Tibial nerve (tissue), 3 donors: ENCODE measurements around the gene KCNE5.
"Not testable (repeated sequence)": the region's sequence is repeated elsewhere in the genome, so short reads cannot be mapped to it uniquely, and the experiment has no call there.

ENCODE experiments used
- CTCF ChIP-seq, 5 experiments: fragments of 200-600 bp in 3 of 5; fragments of 450-650 bp in 2 of 5; sonication (generic) in 3 of 5; IDR thresholded peaks; one replicate each; pipeline ENCODE4 v1.5.1; 2016 to 2019; ENCODE audit warnings: antibody characterized with exemption in 5 of 5, mild to moderate bottlenecking in 3 of 5, moderate library complexity in 2 of 5
- POLR2A ChIP-seq, 2 donors: fragments of 450-650 bp; IDR thresholded peaks; one replicate each; pipeline ENCODE4 v1.6.1; 2017; ENCODE audit warnings: antibody characterized with exemption in 2 of 2, mild to moderate bottlenecking in 2 of 2, moderate library complexity in 2 of 2

GRCh38 chrX:109671170-109671569, 46.2 kb upstream of the KCNE5 start:
- not testable (repeated sequence) for TF ChIP-seq CTCF, POLR2A (IDR thresholded peaks at IDR 0.05)
